Epithelial cell of esophagus (primary cell): ENCODE measurements around the gene CS.
"Not testable (repeated sequence)": the region's sequence is repeated elsewhere in the genome, so short reads cannot be mapped to it uniquely, and the experiment has no call there.

ENCODE experiments used
- DNase-seq: peaks from one replicate; pipeline ENCODE4 v3.0.0; 2010; ENCODE audit warnings: low read depth
- H3K4me3 ChIP-seq: 2 replicates; pipeline ENCODE4 v1.5.1; 2011; ENCODE audit warnings: mild to moderate bottlenecking, low read length, control low read depth
- CTCF ChIP-seq: IDR thresholded peaks from 2 replicates; pipeline ENCODE4 v1.5.1; 2011; ENCODE audit warnings: low read depth, mild to moderate bottlenecking, low read length, control low read depth, inconsistent platforms; ENCODE audit not compliant: insufficient read depth; ENCODE audit errors: missing control alignments

Gene CS

DNA sequence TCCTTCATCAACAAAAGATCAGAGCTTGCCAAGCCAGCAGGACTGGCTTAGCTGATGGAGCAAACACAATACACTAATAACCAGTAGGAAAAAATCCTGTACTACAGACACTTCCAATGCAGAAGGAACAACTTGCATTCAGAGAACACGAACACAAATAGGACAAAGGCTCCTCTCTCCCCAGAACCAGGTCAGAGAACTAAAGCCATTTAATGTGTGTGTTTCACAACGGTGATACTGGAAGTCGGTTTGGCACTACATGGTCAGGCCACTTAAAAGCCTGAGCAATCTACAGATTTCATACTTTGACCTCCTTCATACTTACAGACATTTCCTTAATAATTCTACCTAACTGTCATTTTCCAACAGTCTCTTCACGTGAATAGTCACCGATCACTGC lies 6.3 kb downstream of the CS start:
- no peak for TF ChIP-seq CTCF
- DNase-seq: no peak
- no peak overlapping the region for H3K4me3 ChIP-seq

- TF ChIP-seq CTCF: no peak
- DNase-seq: no peak
- no peak overlapping the region for H3K4me3 ChIP-seq
Measured at GRCh38 chr12:56288705-56289387, 11.3 kb downstream of the CS start.

- TF ChIP-seq CTCF: no peak
- no peak for DNase-seq
- no peak overlapping the region for H3K4me3 ChIP-seq
Measured at GRCh38 chr12:56286044-56286830, 13.9 kb downstream of the CS start.

DNA sequence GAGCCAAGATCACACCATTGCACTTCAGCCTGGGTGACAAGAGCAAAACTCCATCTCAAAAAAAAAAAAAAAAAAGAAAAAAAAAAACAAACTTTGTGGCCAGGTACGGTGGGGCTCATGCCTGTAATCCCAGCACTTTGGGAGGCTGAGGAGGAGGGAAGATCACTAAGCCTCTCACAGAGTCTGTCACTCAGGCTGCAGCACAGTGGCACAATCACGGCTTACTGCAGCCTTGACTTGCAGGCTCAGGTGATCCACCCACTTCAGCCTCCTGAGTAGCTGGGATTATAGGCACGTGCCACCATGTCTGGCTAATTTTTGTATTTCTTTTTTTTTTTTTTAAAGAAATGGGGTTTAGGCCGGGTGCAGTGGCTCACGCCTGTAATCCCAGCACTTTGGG lies 15.9 kb downstream of the CS start:
- not testable (repeated sequence) for H3K4me3 ChIP-seq, DNase-seq

DNA sequence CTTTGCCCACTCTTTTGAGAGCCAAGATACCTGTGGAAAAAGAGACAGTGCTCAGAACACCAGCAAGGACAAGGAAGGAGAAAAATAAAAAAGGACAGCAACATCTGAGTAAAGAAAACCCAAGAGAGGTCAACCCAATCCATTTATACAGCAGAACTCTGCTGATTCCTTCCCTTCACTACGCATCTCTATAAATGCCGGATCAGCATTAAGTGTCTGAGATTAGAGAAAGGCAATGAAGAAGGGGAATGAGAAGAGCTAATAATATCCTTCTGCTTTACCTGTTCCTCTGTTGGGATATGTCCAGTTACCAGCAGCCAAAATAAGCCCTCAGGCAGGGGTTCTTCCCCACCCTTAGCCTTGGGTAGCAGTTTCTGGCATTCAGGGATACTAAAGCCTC lies 17.6 kb downstream of the CS start:
- no peak overlapping the region for H3K4me3 ChIP-seq
- DNase-seq: no peak
- no peak for TF ChIP-seq CTCF

DNA sequence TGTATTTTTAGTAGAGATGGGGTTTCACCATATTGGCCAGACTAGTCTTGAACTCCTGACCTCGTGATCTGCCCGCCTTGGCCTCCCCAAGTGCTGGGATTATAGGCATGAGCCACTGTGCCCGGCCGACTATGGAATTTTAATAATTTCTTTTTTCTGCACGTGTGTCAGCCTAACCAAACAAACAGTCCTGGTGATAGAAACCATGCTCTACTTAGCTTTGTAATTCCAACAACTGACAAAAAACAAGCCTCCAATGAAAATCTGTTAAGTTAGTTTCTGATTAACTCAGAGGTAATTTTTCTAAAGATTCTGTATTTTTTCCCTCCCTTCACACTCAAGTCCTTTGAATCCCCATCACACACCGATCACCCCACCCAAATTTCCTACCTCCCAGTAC lies 18.1 kb downstream of the CS start:
- no peak for DNase-seq
- no peak overlapping the region for H3K4me3 ChIP-seq
- TF ChIP-seq CTCF: no peak

DNA sequence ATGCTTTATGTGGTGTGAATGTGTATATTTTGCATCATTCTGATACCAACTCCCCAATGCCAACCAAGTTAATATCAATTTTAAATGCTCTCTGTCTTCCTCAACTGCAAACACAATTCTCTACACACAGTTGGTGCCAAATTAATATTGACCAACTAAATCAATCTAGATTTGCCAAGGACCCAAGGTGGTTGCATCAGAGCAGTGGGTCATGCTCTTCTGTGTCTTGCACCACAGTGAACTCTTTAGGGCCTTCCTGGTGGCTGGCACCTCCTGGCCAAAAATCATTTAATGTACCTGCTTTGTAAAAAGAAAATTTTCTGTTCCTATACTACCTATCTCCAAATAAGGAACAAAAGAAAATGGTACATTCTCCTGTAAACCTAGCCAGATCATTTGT lies 19.3 kb downstream of the CS start:
- no peak for TF ChIP-seq CTCF
- no peak for DNase-seq
- H3K4me3 ChIP-seq: no peak overlapping the region
